Measurements from ENCODE around the gene FBXW8.

FBXW8 gene

GRCh38 chr12:116903818-116904217 is 6.9 kb upstream of the FBXW8 start:
- Histone ChIP-seq H3K27ac (ENCODE audit: low read length) (no peak overlapping the region), H3K4me1 (ENCODE audit: low read length) (no peaks in the 10 kb centered on the region), H3K9me3 (replicated peaks; ENCODE audit: insufficient read depth, low read length) (no peaks in the 10 kb centered on the region), H3K4me3 (ENCODE audit: low read length) (no peak overlapping the region), H3K79me2 (ENCODE audit: low read length) (no peaks in the 10 kb centered on the region), H3F3A (ENCODE audit: insufficient read depth, low read length) (no peaks in the 10 kb centered on the region), H3K36me3 (replicated peaks; ENCODE audit: insufficient read depth, low read length) (no peaks in the 10 kb centered on the region), H3K9ac (ENCODE audit: low read length) (no peak overlapping the region), H3K27me3 (replicated peaks; ENCODE audit: insufficient read depth, low read length) (no peaks in the 10 kb centered on the region), H2AFZ (ENCODE audit: low read length) (no peak overlapping the region), H4K20me1 (ENCODE audit: insufficient read depth, low read length) (no peaks in the 10 kb centered on the region), H3K9me2 (replicated peaks; ENCODE audit: insufficient read depth, low read length) (no peaks in the 10 kb centered on the region), H3K4me2 (ENCODE audit: low read depth, low read length) (no peak overlapping the region)
- TF ChIP-seq CTCF (IDR thresholded peaks at IDR 0.05; ENCODE audit: low read length) (no peak), EZH2 (optimal IDR thresholded peaks at IDR 0.05; ENCODE audit: low read depth, low read length) (no peak), EZH2phosphoT487 (IDR thresholded peaks at IDR 0.05; ENCODE audit: low read length) (no peak)
- DNase-seq = no peak

GRCh38 chr12:116906285-116906684 is 4.5 kb upstream of the FBXW8 start:
- Histone ChIP-seq H3K4me1 (ENCODE audit: low read length) (no peaks in the 10 kb centered on the region), H4K20me1 (ENCODE audit: insufficient read depth, low read length) (no peaks in the 10 kb centered on the region)

GRCh38 chr12:116910280-116910644 is 488 bp upstream of the FBXW8 start:
- H3K9me3 ChIP-seq (replicated peaks; ENCODE audit: insufficient read depth, low read length) = no peaks in the 10 kb centered on the region
- DNase-seq = no peak
- H3K27me3 ChIP-seq (replicated peaks; ENCODE audit: insufficient read depth, low read length) = no peaks in the 10 kb centered on the region
- peaks cover 22% of the 10 kb centered on the region for H3K79me2 ChIP-seq (ENCODE audit: low read length)
- peak overlapping the region; percentile 69 for H3K4me3 ChIP-seq (ENCODE audit: low read length)
- TF ChIP-seq EZH2 (optimal IDR thresholded peaks at IDR 0.05; ENCODE audit: low read depth, low read length) (no peak), EZH2phosphoT487 (IDR thresholded peaks at IDR 0.05; ENCODE audit: low read length) (no peak), CTCF (IDR thresholded peaks at IDR 0.05; ENCODE audit: low read length) (no peak)
- H4K20me1 ChIP-seq (ENCODE audit: insufficient read depth, low read length) = no peaks in the 10 kb centered on the region
- no peaks in the 10 kb centered on the region for H3K9me2 ChIP-seq (replicated peaks; ENCODE audit: insufficient read depth, low read length)
- no peaks in the 10 kb centered on the region for H3F3A ChIP-seq (ENCODE audit: insufficient read depth, low read length)
- H3K27ac ChIP-seq (ENCODE audit: low read length) = no peak overlapping the region
- H3K4me2 ChIP-seq (ENCODE audit: low read depth, low read length) = peak overlapping the region; percentile 72; the same call in 1 of the 2 replicates
- peak overlapping the region; percentile 66 for H3K9ac ChIP-seq (ENCODE audit: low read length)
- no peaks in the 10 kb centered on the region for H3K4me1 ChIP-seq (ENCODE audit: low read length)
- H2AFZ ChIP-seq (ENCODE audit: low read length) = peak overlapping the region; percentile 82
- no peaks in the 10 kb centered on the region for H3K36me3 ChIP-seq (replicated peaks; ENCODE audit: insufficient read depth, low read length)

More at GRCh38 chr12:116906285-116906684, 4.5 kb upstream of the FBXW8 start:
- H3K9ac ChIP-seq (ENCODE audit: low read length) = no peak overlapping the region
- no peak overlapping the region for H3K4me2 ChIP-seq (ENCODE audit: low read depth, low read length)
- no peaks in the 10 kb centered on the region for H3K36me3 ChIP-seq (replicated peaks; ENCODE audit: insufficient read depth, low read length)
- H3K9me2 ChIP-seq (replicated peaks; ENCODE audit: insufficient read depth, low read length) = no peaks in the 10 kb centered on the region
- no peak for DNase-seq
- H3K27me3 ChIP-seq (replicated peaks; ENCODE audit: insufficient read depth, low read length) = no peaks in the 10 kb centered on the region
- no peak overlapping the region for H3K27ac ChIP-seq (ENCODE audit: low read length)
- no peaks in the 10 kb centered on the region for H3F3A ChIP-seq (ENCODE audit: insufficient read depth, low read length)
- H3K79me2 ChIP-seq (ENCODE audit: low read length) = peaks cover 6% of the 10 kb centered on the region
- H3K4me3 ChIP-seq (ENCODE audit: low read length) = no peak overlapping the region
- H2AFZ ChIP-seq (ENCODE audit: low read length) = no peak overlapping the region
- no peak for TF ChIP-seq EZH2 (optimal IDR thresholded peaks at IDR 0.05; ENCODE audit: low read depth, low read length)
- TF ChIP-seq EZH2phosphoT487 (IDR thresholded peaks at IDR 0.05; ENCODE audit: low read length) = no peak
- no peak for TF ChIP-seq CTCF (IDR thresholded peaks at IDR 0.05; ENCODE audit: low read length)
- H3K9me3 ChIP-seq (replicated peaks; ENCODE audit: insufficient read depth, low read length) = no peaks in the 10 kb centered on the region

All from MM.1S (cell line).